T-cell (primary cell): ENCODE data around the gene CAPN1. TPM values are rescaled to one million over a fixed set of nuclear protein-coding genes. Genes with fewer than 3 reads are reported as not detected.
A peak's percentile ranks its signal among the peaks of the same experiment; 100 is the strongest.

Experiments
- ATAC-seq, 4 experiments: fragments of 200-7000 bp in 3 of 4; fragments of 150-1000 bp in 1 of 4; cut with Tn5 transposase; replicated peaks in 1 of 4; 1 replicate in 3 of 4; 2 replicates in 1 of 4; pipeline ENCODE4 v1.10.0; 2021; ENCODE audit warnings: moderate library complexity in 3 of 4, mild to moderate bottlenecking in 2 of 4, moderate number of reproducible peaks in 1 of 4
- CTCF ChIA-PET, 2 donors: fragments of 300-600 bp; sonication (Branson Sonifier 250); formaldehyde crosslinking; loops; one replicate each; lab custom pipeline; 2022; ENCODE audit warnings: antibody characterized with exemption in 2 of 2; lab: Charles Lee
- POLR2A ChIA-PET, 2 donors: fragments of 300-600 bp; sonication (Branson Sonifier 250); formaldehyde crosslinking; loops; one replicate each; lab custom pipeline; 2022; ENCODE audit warnings: antibody characterized with exemption in 2 of 2; lab: Charles Lee
- DNase-seq, 35 experiments: peaks; one replicate each; pipeline versions ENCODE4 v3.0.0 to v3.0.0-alpha.2; 2013 to 2023
- H3K27ac ChIP-seq: one replicate; pipeline ENCODE4 v1.5.1; 2013; ENCODE audit warnings: low read length
- H3K27me3 ChIP-seq, 2 experiments: replicated peaks in 1 of 2; 1 replicate in 1 of 2; 2 replicates in 1 of 2; pipeline versions ENCODE4 v1.6.1 to v1.7.0; 2013; ENCODE audit warnings: low read length in 1 of 2, mixed read lengths in 1 of 2; ENCODE audit not compliant: control insufficient read depth in 2 of 2, insufficient read depth in 2 of 2; ENCODE audit errors: extremely low read depth in 1 of 2
- H3K36me3 ChIP-seq, 2 donors: 1 replicate in 1 of 2; 2 replicates in 1 of 2; pipeline versions ENCODE4 v1.6.1 to v1.7.0; 2013; ENCODE audit warnings: low read length in 1 of 2; ENCODE audit not compliant: control insufficient read depth in 2 of 2, insufficient read depth in 1 of 2; ENCODE audit errors: extremely low read depth in 1 of 2
- H3K4me1 ChIP-seq, 2 experiments: 1 replicate in 1 of 2; 2 replicates in 1 of 2; pipeline versions ENCODE4 v1.6.1 to v1.7.0; 2013; ENCODE audit warnings: low read length in 2 of 2, mixed read lengths in 1 of 2; ENCODE audit not compliant: insufficient read depth in 2 of 2, control insufficient read depth in 1 of 2; ENCODE audit errors: extremely low read depth in 1 of 2
- H3K4me3 ChIP-seq, 2 donors: 1 replicate in 1 of 2; 2 replicates in 1 of 2; pipeline versions ENCODE4 v1.5.1 to v1.7.0; 2013; ENCODE audit warnings: mild to moderate bottlenecking in 2 of 2, low read length in 1 of 2, moderate library complexity in 1 of 2; ENCODE audit not compliant: control insufficient read depth in 1 of 2; ENCODE audit errors: extremely low read depth in 1 of 2
- H3K9me3 ChIP-seq: 2 replicates; pipeline ENCODE4 v1.7.0; 2013
- H3K27ac Mint-ChIP-seq, 2 donors: one replicate each; pipeline ENCODE4 v1.8.0; 2020 to 2021; ENCODE audit warnings: mild to moderate bottlenecking in 2 of 2, mixed read lengths in 2 of 2
- H3K27me3 Mint-ChIP-seq, 2 donors: one replicate each; pipeline ENCODE4 v1.8.0; 2021 to 2022; ENCODE audit warnings: mixed read lengths in 2 of 2
- H3K36me3 Mint-ChIP-seq: one replicate; pipeline ENCODE4 v1.8.0; 2021; ENCODE audit warnings: mixed read lengths
- H3K4me1 Mint-ChIP-seq, 3 donors: one replicate each; pipeline ENCODE4 v1.8.0; 2020 to 2022; ENCODE audit warnings: mixed read lengths in 3 of 3, mild to moderate bottlenecking in 1 of 3
- H3K4me3 Mint-ChIP-seq, 3 donors: one replicate each; pipeline ENCODE4 v1.8.0; 2020 to 2022; ENCODE audit warnings: mild to moderate bottlenecking in 3 of 3, mixed read lengths in 3 of 3, moderate library complexity in 3 of 3
- H3K9me3 Mint-ChIP-seq, 3 donors: one replicate each; pipeline ENCODE4 v1.8.0; 2020 to 2022; ENCODE audit warnings: mixed read lengths in 3 of 3
- WGBS: methylation state at CpG from one replicate; pipeline ENCODE4 v1.1.5; 2013; ENCODE audit warnings: missing lambda C conversion rate; ENCODE audit not compliant: insufficient coverage; 5-methylcytosine and 5-hydroxymethylcytosine counted together
- total RNA-seq, 35 experiments: library from RNA in 6 of 35; stranded (reverse) in 6 of 35; fragments of 120-200 nt in 1 of 35; gene quantifications; one replicate each; pipeline versions ENCODE4 v1.2.1 to v1.2.4 and lab custom pipeline; 2013 to 2026

CAPN1 gene
- total RNA-seq, 5 donors from 2014 or later (not counting 1 experiment from before 2014, with no cell fraction given): 98.4 to 171 (median 143) TPM

GRCh38 chr11:65180877-65181568 is 705 bp upstream of the CAPN1 start:
- peak overlapping the region; percentile 84 for H3K27ac Mint-ChIP-seq
- H3K27me3 Mint-ChIP-seq: no peaks in the 10 kb centered on the region
- H3K9me3 Mint-ChIP-seq: no peaks in the 10 kb centered on the region
- ChIA-PET CTCF (interaction anchor here (0.7 to 1.0 kb wide), 2 partner anchors 64 to 73 kb away, joined by 3 to 6 read pairs; partner anchors contain the start of gene ZNHIT2 (in 1 of the 2)), POLR2A (interaction anchor here in 1 of 2 donors (1.1 kb wide), 1 partner anchor 316 kb away, joined by 6 read pairs; no protein-coding TSS in a partner anchor)
- peaks cover 0 to 33% of the 10 kb centered on the region in 2 experiments for H3K4me1 ChIP-seq
- WGBS: under 1% methylated on average over 41 of the region's 60 CpGs
- H3K4me3 ChIP-seq: peak overlapping the region; percentile 57 to 94
- no peaks in the 10 kb centered on the region for H3K27me3 ChIP-seq
- DNase-seq: peak in 33 of 35 experiments; percentile 19 to 69 (median 40)
- H3K4me1 Mint-ChIP-seq: peaks cover 9 to 26% (median 20%) of the 10 kb centered on the region in 3 donors
- ATAC-seq: peak; percentile 70 to 73 (median 70)
- peaks cover 5% of the 10 kb centered on the region for H3K36me3 Mint-ChIP-seq
- H3K9me3 ChIP-seq: no peaks in the 10 kb centered on the region
- peaks cover 2 to 8% of the 10 kb centered on the region in 2 donors for H3K36me3 ChIP-seq
- H3K27ac ChIP-seq: no peak overlapping the region
- peak overlapping the region; percentile 85 to 89 (median 88) for H3K4me3 Mint-ChIP-seq

DNA sequence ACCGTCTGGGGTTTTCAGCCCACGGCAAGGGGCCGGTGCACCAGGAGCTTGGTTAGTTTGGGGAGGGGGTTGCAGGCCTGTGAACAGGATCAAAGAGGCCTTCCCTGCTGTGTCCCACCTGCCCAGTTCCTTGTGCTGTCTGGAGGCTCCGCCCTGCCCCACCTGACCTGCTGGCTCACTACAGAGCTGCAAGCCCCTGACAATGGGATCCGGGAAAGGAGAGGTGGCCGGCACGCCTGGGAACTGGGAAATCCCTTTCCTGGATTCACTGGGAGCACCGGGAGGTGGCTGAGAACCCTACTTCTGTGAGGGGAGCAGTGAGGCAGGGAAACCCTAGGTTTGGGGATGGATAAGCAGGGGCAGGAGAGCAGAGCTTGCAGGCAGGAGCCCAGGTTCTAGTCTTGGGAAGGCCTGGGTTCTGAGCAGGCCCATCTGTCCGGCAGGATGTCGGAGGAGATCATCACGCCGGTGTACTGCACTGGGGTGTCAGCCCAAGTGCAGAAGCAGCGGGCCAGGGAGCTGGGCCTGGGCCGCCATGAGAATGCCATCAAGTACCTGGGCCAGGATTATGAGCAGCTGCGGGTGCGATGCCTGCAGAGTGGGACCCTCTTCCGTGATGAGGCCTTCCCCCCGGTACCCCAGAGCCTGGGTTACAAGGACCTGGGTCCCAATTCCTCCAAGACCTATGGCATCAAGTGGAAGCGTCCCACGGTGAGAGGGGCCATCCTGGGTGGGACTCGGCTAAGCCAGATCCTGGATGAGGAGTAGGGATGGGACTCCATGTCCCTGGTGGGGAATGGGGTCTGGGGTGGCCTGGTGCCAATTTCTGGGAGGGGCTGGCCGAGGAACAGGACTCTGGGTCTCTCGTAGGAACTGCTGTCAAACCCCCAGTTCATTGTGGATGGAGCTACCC is 786 bp downstream of the CAPN1 start:
- Histone ChIP-seq H3K9me3 (no peaks in the 10 kb centered on the region), H3K4me1 (peaks cover 0 to 33% of the 10 kb centered on the region in 2 experiments), H3K36me3 (peaks cover 10 to 22% of the 10 kb centered on the region in 2 donors), H3K27ac (peak overlapping the region; percentile 79), H3K4me3 (peak overlapping the region; percentile 80 to 94), H3K27me3 (no peaks in the 10 kb centered on the region)
- DNase-seq (no peak), ATAC-seq (no peak)
- CTCF ChIA-PET: interaction anchor here in 1 of 2 donors (0.6 to 1.0 kb wide), 3 partner anchors 30 to 186 kb away, joined by 3 read pairs; partner anchors contain the start of genes BATF2 and ZNHIT2
- 57% methylated on average over 20 of the region's 23 CpGs for WGBS
- peak overlapping the region; percentile 83 to 87 for H3K27ac Mint-ChIP-seq
- H3K27me3 Mint-ChIP-seq: no peaks in the 10 kb centered on the region
- no peaks in the 10 kb centered on the region for H3K9me3 Mint-ChIP-seq
- POLR2A ChIA-PET: interaction anchor here (0.6 to 1.1 kb wide), 2 partner anchors 144 to 314 kb away, joined by 6 to 7 read pairs; no protein-coding TSS in a partner anchor
- peak overlapping the region; percentile 84 to 93 (median 88) for H3K4me3 Mint-ChIP-seq
- H3K4me1 Mint-ChIP-seq: peaks cover 9 to 26% (median 20%) of the 10 kb centered on the region in 3 donors
- peaks cover 15% of the 10 kb centered on the region for H3K36me3 Mint-ChIP-seq

DNA sequence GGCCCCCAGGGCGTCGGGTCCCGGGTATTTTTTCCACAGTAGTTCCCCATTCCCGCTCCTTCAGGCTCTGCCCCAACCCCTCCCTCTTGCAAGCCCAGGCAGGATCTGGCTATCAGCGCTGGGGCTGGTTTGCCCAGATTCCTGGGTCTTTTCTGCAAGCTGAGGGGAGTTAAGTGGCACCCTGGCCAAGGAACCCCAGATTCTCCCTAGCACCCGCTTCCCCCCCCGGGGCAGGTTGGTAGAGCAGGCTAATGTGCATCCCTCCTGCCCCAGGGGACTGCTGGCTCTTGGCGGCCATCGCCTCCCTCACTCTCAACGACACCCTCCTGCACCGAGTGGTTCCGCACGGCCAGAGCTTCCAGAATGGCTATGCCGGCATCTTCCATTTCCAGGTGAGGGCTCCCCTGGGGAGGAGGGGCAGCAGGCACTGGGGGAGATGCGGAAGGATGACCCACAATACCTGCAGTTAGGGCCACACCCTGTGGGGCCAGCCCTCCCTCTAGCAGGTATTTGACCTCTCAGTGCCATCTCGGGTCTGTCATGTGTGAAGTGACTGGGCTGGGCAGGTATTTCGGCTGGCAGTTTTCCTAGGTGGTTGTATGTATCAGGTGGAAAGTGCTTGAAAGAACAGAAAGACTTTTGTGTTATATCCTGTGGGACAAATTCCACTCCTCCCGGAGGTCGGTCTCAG is 1.6 kb downstream of the CAPN1 start:
- Mint-ChIP-seq H3K4me1 (peaks cover 9 to 26% (median 20%) of the 10 kb centered on the region in 3 donors), H3K9me3 (no peaks in the 10 kb centered on the region), H3K27me3 (no peaks in the 10 kb centered on the region), H3K36me3 (peaks cover 15% of the 10 kb centered on the region), H3K4me3 (peak overlapping the region; percentile 51 to 93 (median 88)), H3K27ac (peak overlapping the region; percentile 39 to 70)
- no peak overlapping the region for H3K4me3 ChIP-seq
- H3K9me3 ChIP-seq: no peaks in the 10 kb centered on the region
- ATAC-seq (no peak), DNase-seq (no peak)
- no peak overlapping the region for H3K27ac ChIP-seq
- H3K27me3 ChIP-seq: no peaks in the 10 kb centered on the region
- ChIA-PET CTCF (no interaction called here), POLR2A (no interaction called here)
- peaks cover 17 to 28% of the 10 kb centered on the region in 2 donors for H3K36me3 ChIP-seq
- 97% methylated on average over 12 of the region's 19 CpGs for WGBS
- peaks cover 0 to 33% of the 10 kb centered on the region in 2 experiments for H3K4me1 ChIP-seq

DNA sequence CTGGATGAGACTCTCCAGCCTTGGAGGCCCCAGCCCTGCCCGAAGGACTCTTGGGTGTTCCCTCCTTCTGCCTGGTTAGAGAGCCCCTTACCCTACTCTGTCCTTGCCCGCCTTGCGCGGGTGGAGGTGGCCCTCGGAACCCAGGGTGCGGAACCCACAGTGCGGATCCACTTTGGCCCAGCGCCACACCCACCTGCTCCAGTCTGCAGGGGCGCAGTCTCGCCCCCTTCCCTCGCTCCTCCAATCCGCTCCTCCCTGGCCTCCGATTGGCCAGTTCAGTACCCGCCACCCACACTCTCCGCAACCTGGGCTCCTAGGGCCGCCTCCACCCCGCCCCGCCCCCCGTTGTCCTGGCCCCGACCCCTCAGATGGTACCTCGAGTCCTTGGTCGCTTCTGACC is 2.4 kb downstream of the CAPN1 start:
- no peaks in the 10 kb centered on the region for H3K27me3 Mint-ChIP-seq
- WGBS: 96% methylated on average over 13 of the region's 22 CpGs
- peaks cover 9 to 26% (median 20%) of the 10 kb centered on the region in 3 donors for H3K4me1 Mint-ChIP-seq
- H3K4me3 Mint-ChIP-seq: no peak overlapping the region
- no peak overlapping the region for H3K4me3 ChIP-seq
- CTCF ChIA-PET: no interaction called here
- no peak overlapping the region for H3K27ac ChIP-seq
- H3K9me3 ChIP-seq: no peaks in the 10 kb centered on the region
- H3K4me1 ChIP-seq: peaks cover 0 to 33% of the 10 kb centered on the region in 2 experiments
- H3K9me3 Mint-ChIP-seq: no peaks in the 10 kb centered on the region
- ATAC-seq (no peak), DNase-seq (no peak)
- H3K36me3 Mint-ChIP-seq: peaks cover 20% of the 10 kb centered on the region
- peak overlapping the region in 1 of 2 donors; percentile 34 for H3K27ac Mint-ChIP-seq
- H3K27me3 ChIP-seq: no peaks in the 10 kb centered on the region
- POLR2A ChIA-PET: no interaction called here
- H3K36me3 ChIP-seq: peaks cover 23 to 35% of the 10 kb centered on the region in 2 donors

DNA sequence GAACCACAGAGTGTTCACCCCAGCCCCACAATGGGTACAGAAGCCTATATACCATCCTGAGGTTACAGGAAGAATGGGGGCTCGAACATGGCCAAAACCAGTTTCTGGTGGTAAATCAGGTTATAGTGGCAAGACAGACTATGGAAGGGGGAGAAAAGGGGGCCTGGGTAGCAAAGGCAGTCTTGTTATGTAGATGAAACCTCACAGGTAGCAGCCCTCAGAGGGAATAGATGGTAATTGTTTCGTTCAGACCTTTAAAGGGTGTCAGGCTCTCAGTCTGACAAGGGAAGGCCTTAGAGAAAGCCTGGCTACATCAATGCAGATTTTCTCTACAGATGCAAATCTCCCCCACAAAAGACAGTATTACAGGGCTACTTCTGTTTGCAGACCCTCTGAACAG is 3.4 kb downstream of the CAPN1 start:
- ChIA-PET CTCF (no interaction called here), POLR2A (no interaction called here)
- no peaks in the 10 kb centered on the region for H3K27me3 ChIP-seq
- peaks cover 0 to 32% of the 10 kb centered on the region in 2 experiments for H3K4me1 ChIP-seq
- DNase-seq (no peak), ATAC-seq (no peak)
- H3K36me3 ChIP-seq: peaks cover 32 to 45% of the 10 kb centered on the region in 2 donors
- H3K4me3 ChIP-seq: no peak overlapping the region
- Mint-ChIP-seq H3K9me3 (no peaks in the 10 kb centered on the region), H3K36me3 (peaks cover 31% of the 10 kb centered on the region), H3K27ac (peak overlapping the region; percentile 11 to 44), H3K4me3 (no peak overlapping the region), H3K27me3 (no peaks in the 10 kb centered on the region), H3K4me1 (peaks cover 10 to 33% (median 20%) of the 10 kb centered on the region in 3 donors)
- no peaks in the 10 kb centered on the region for H3K9me3 ChIP-seq
- whole genome bisulfite sequencing: 71% methylated on average over 1 of the region's 2 CpGs
- no peak overlapping the region for H3K27ac ChIP-seq
